ENCODE data around the gene CRHR1. TPM values are rescaled to one million over a fixed set of nuclear protein-coding genes. Genes with fewer than 3 reads are reported as not detected.

CRHR1 gene
- polyA plus RNA-seq, 3 donors, result not detected

DNA sequence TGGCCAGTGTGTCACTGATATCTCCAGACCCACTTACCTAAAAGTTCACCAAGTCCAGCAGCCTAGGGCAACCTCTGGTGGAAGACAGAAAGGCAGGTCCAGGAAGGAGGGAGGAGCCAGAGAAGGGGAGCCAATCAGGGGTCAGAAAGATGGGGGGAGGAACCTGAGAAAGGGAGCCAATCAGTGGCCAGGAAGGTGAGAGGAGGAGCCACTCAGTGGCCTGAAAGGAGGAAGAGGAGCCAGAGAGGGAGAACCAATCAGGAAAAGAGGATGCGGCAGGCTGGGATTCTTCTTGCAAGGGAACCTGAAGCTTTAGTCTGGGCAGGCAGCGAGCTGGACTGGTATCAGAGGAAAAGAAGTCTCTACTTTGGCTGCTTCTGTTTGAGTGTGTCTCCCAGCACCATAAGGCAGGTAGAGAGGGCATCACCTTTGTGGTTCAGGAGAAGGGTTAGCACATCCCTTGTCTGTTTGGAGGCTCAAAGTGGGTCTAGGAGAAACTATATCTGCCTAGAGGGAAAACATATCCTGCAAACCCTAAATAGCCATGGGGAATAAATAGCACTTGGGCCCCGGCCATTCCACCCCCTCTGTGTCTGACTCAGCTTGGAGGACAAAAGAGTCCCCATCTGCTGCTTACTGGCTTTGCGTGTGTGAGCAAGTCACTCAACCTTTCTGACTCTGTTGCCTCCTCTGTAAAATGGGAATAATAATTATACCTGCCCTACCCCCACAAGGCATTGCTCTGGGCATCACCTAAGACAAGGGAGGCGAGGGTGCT, 43.4 kb upstream of the CRHR1 start:
- Histone ChIP-seq H3K4me1 (ENCODE audit: control insufficient read depth in 1 of 2, insufficient read depth in 2 of 2, low read length in 2 of 2) (no peaks in the 10 kb centered on the region), H3K36me3 (replicated peaks in 1 of 2; ENCODE audit: control insufficient read depth in 1 of 2, insufficient read depth in 2 of 2, low read length in 2 of 2) (no peaks in the 10 kb centered on the region), H3K79me2 (ENCODE audit: insufficient read depth, low read length) (no peaks in the 10 kb centered on the region), H4K20me1 (ENCODE audit: insufficient read depth, low read length) (no peaks in the 10 kb centered on the region), H3K27ac (ENCODE audit: low read depth in 1 of 2, low read length in 2 of 2) (no peak overlapping the region), H3K9me3 (replicated peaks in 1 of 2; ENCODE audit: control insufficient read depth in 1 of 2, insufficient read depth in 1 of 2, low read length in 2 of 2) (peaks cover 0 to 3% of the 10 kb centered on the region in 2 donors), H3K9ac (ENCODE audit: insufficient read depth, low read length, poor library complexity, severe bottlenecking) (no peak overlapping the region), H3K27me3 (ENCODE audit: control insufficient read depth in 2 of 2, insufficient read depth in 2 of 2, low read length in 2 of 2) (peaks cover 2% of the 10 kb centered on the region in 2 donors), H3K4me3 (replicated peaks in 1 of 3; ENCODE audit: low read depth in 2 of 3, low read length in 3 of 3) (no peak overlapping the region), H2AFZ (ENCODE audit: insufficient read depth, low read depth, low read length, poor library complexity, severe bottlenecking) (no peak overlapping the region), H3K4me2 (replicated peaks; ENCODE audit: extremely low read depth, low read length, poor library complexity, severe bottlenecking) (no peak overlapping the region)
- Mint-ChIP-seq H3K27ac (no peak overlapping the region), H3K36me3 (no peaks in the 10 kb centered on the region), H3K9me3 (peaks cover 3 to 16% (median 9%) of the 10 kb centered on the region in 7 donors), H3K27me3 (ENCODE audit: low read depth in 3 of 3) (peaks cover 10 to 24% (median 16%) of the 10 kb centered on the region in 3 donors), H3K4me1 (peaks cover 2% of the 10 kb centered on the region), H3K4me3 (no peak overlapping the region)
- peak in 1 of 3 donors; percentile 17 for DNase-seq
- 69% methylated on average over 3 of the region's 5 CpGs for WGBS (ENCODE audit: insufficient coverage)
- intact Hi-C loops (cut with micrococcal nuclease), result no loop called here
- TF ChIP-seq, protein P1, sequence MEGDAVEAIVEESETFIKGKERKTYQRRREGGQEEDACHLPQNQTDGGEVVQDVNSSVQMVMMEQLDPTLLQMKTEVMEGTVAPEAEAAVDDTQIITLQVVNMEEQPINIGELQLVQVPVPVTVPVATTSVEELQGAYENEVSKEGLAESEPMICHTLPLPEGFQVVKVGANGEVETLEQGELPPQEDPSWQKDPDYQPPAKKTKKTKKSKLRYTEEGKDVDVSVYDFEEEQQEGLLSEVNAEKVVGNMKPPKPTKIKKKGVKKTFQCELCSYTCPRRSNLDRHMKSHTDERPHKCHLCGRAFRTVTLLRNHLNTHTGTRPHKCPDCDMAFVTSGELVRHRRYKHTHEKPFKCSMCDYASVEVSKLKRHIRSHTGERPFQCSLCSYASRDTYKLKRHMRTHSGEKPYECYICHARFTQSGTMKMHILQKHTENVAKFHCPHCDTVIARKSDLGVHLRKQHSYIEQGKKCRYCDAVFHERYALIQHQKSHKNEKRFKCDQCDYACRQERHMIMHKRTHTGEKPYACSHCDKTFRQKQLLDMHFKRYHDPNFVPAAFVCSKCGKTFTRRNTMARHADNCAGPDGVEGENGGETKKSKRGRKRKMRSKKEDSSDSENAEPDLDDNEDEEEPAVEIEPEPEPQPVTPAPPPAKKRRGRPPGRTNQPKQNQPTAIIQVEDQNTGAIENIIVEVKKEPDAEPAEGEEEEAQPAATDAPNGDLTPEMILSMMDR (IDR thresholded peaks at IDR 0.05), result no peak

DNA sequence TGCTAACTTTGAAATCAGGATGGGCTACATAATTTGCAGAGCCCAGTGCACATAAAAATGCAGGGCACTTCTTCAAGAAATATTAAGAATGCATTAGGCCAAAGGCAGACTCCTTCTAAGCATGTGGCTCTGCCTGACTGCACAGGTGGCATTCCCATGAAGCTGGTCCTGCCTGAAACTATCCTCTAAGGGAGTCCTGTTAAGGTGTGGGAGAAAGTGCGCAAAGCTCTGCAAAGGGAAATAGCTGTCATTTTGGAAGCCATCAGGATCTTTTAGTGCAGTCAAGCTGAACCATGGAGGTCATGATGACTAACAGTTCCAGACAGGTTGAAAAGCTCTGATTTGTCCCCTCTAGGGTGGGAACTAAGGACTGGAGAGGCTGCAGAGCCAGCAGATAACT, 41.9 kb upstream of the CRHR1 start:
- peaks cover 10 to 28% (median 11%) of the 10 kb centered on the region in 3 donors for H3K27me3 Mint-ChIP-seq (ENCODE audit: low read depth in 3 of 3)
- H3K4me1 ChIP-seq (ENCODE audit: control insufficient read depth in 1 of 2, insufficient read depth in 2 of 2, low read length in 2 of 2), result no peaks in the 10 kb centered on the region
- no peak overlapping the region for H3K4me3 Mint-ChIP-seq
- peaks cover 3 to 16% (median 9%) of the 10 kb centered on the region in 7 donors for H3K9me3 Mint-ChIP-seq
- H3K9ac ChIP-seq (ENCODE audit: insufficient read depth, low read length, poor library complexity, severe bottlenecking), result no peak overlapping the region
- H3K27me3 ChIP-seq (ENCODE audit: control insufficient read depth in 2 of 2, insufficient read depth in 2 of 2, low read length in 2 of 2), result peaks cover 2% of the 10 kb centered on the region in 2 donors
- TF ChIP-seq, protein P1 (IDR thresholded peaks at IDR 0.05), result no peak
- no peaks in the 10 kb centered on the region for H3K36me3 Mint-ChIP-seq
- peaks cover 0 to 3% of the 10 kb centered on the region in 2 donors for H3K9me3 ChIP-seq (replicated peaks in 1 of 2; ENCODE audit: control insufficient read depth in 1 of 2, insufficient read depth in 1 of 2, low read length in 2 of 2)
- H3K4me3 ChIP-seq (replicated peaks in 1 of 3; ENCODE audit: low read depth in 2 of 3, low read length in 3 of 3), result no peak overlapping the region
- intact Hi-C loops (cut with micrococcal nuclease), result no loop called here
- H3K4me2 ChIP-seq (replicated peaks; ENCODE audit: extremely low read depth, low read length, poor library complexity, severe bottlenecking), result no peak overlapping the region
- no peaks in the 10 kb centered on the region for H3K79me2 ChIP-seq (ENCODE audit: insufficient read depth, low read length)
- peaks cover 2% of the 10 kb centered on the region for H3K4me1 Mint-ChIP-seq
- no peaks in the 10 kb centered on the region for H3K36me3 ChIP-seq (replicated peaks in 1 of 2; ENCODE audit: control insufficient read depth in 1 of 2, insufficient read depth in 2 of 2, low read length in 2 of 2)
- H2AFZ ChIP-seq (ENCODE audit: insufficient read depth, low read depth, low read length, poor library complexity, severe bottlenecking), result no peak overlapping the region
- no peaks in the 10 kb centered on the region for H4K20me1 ChIP-seq (ENCODE audit: insufficient read depth, low read length)
- no peak overlapping the region for H3K27ac Mint-ChIP-seq
- H3K27ac ChIP-seq (ENCODE audit: low read depth in 1 of 2, low read length in 2 of 2), result no peak overlapping the region
- no peak for DNase-seq
- 100% methylated on average over 1 of the region's 1 CpG for WGBS (ENCODE audit: insufficient coverage)

Data from CD14-positive monocyte (primary cell).